ENCODE data around the gene UFC1. TPM values are rescaled to one million over a fixed set of nuclear protein-coding genes. Genes with fewer than 3 reads are reported as not detected.

Gene UFC1
- total and polyA plus RNA-seq, 2 donors from 2014 or later: 96.9 to 175 TPM

DNA sequence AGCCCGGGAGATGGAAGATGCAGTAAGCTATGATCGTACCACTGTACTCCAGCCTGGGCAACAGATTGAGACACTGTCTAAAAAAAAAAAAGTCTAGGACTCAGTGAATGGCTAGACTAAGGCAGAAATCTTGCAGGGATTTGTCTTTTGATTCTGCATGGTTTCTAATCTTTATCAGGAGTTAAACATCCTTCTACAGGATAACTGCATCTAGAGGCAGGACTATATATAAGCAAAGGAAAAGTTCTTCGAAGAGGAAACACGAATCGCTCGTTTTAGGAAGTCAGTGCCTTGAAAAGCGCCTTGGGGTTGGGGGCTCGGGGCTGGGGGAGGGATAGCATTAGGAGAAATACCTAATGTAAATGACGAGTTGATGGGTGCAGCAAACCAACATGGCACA is 602 bp upstream of the UFC1 start:
- TF ChIP-seq CTCF (IDR thresholded peaks at IDR 0.05; ENCODE audit: borderline replicate concordance, extremely low read depth, insufficient read depth): no peak
- Histone ChIP-seq H3K4me1 (ENCODE audit: control insufficient read depth in 2 of 3, insufficient read depth in 2 of 3, low read depth in 1 of 3, low read length in 3 of 3) (peaks cover 0 to 3% (median 0%) of the 10 kb centered on the region in 3 donors), H3K36me3 (ENCODE audit: control insufficient read depth in 2 of 3, insufficient read depth in 3 of 3, low read length in 3 of 3) (peaks cover 0 to 1% (median 0%) of the 10 kb centered on the region in 3 donors), H3K27me3 (ENCODE audit: control insufficient read depth, insufficient read depth, low read length) (no peaks in the 10 kb centered on the region), H3K27ac (ENCODE audit: low read depth in 2 of 2, low read length in 2 of 2) (no peak overlapping the region), H3K9ac (ENCODE audit: low read length in 3 of 3) (peak overlapping the region in 1 of 3 donors; percentile 100), H3K4me3 (ENCODE audit: low read length in 3 of 3) (peak overlapping the region; percentile 86 to 100 (median 95)), H3K9me3 (ENCODE audit: control insufficient read depth in 2 of 3, insufficient read depth in 1 of 3, low read length in 3 of 3) (no peaks in the 10 kb centered on the region)
- intact Hi-C loops (cut with DNase I): no loop called here
- FAIRE-seq (no peak), DNase-seq (peak in 1 of 5 donors; percentile 28)

DNA sequence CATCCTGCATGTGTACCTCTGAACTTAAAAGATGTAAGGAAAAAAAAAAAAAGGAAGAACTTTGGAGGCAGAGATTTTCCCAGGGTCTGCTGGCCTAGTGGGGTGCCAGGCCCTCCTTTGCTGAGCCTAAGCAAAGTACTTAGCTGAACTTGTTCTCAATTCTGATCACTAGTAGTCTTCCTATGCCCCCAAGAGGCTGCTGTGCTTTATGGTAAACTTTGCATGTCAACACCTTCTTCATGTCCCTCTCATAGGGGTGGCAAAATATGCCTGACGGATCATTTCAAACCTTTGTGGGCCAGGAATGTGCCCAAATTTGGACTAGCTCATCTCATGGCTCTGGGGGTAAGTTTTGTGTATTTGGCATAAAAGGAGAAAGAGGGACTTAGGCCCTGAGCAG is 4.1 kb downstream of the UFC1 start:
- Histone ChIP-seq H3K9me3 (ENCODE audit: control insufficient read depth in 2 of 3, insufficient read depth in 1 of 3, low read length in 3 of 3) (no peaks in the 10 kb centered on the region), H3K36me3 (ENCODE audit: control insufficient read depth in 2 of 3, insufficient read depth in 3 of 3, low read length in 3 of 3) (peaks cover 0 to 7% (median 0%) of the 10 kb centered on the region in 3 donors), H3K4me1 (ENCODE audit: control insufficient read depth in 2 of 3, insufficient read depth in 2 of 3, low read depth in 1 of 3, low read length in 3 of 3) (peaks cover 0 to 18% (median 11%) of the 10 kb centered on the region in 3 donors), H3K9ac (ENCODE audit: low read length in 3 of 3) (no peak overlapping the region), H3K27ac (ENCODE audit: low read depth in 2 of 2, low read length in 2 of 2) (no peak overlapping the region), H3K27me3 (ENCODE audit: control insufficient read depth, insufficient read depth, low read length) (no peaks in the 10 kb centered on the region), H3K4me3 (ENCODE audit: low read length in 3 of 3) (no peak overlapping the region)
- intact Hi-C loops (cut with DNase I): no loop called here
- no peak for TF ChIP-seq CTCF (IDR thresholded peaks at IDR 0.05; ENCODE audit: borderline replicate concordance, extremely low read depth, insufficient read depth)
- no peak for DNase-seq
- FAIRE-seq: no peak

GRCh38 chr1:161158316-161159010 is 4.7 kb downstream of the UFC1 start:
- Histone ChIP-seq H3K9me3 (ENCODE audit: control insufficient read depth in 2 of 3, insufficient read depth in 1 of 3, low read length in 3 of 3) (no peaks in the 10 kb centered on the region), H3K4me3 (ENCODE audit: low read length in 3 of 3) (peak overlapping the region; percentile 69 to 87 (median 82)), H3K27ac (ENCODE audit: low read depth in 2 of 2, low read length in 2 of 2) (peak overlapping the region; percentile 38 to 94), H3K9ac (ENCODE audit: low read length in 3 of 3) (peak overlapping the region in 2 of 3 donors; percentile 81 to 95), H3K4me1 (ENCODE audit: control insufficient read depth in 2 of 3, insufficient read depth in 2 of 3, low read depth in 1 of 3, low read length in 3 of 3) (peaks cover 0 to 18% (median 11%) of the 10 kb centered on the region in 3 donors), H3K36me3 (ENCODE audit: control insufficient read depth in 2 of 3, insufficient read depth in 3 of 3, low read length in 3 of 3) (peaks cover 0 to 7% (median 0%) of the 10 kb centered on the region in 3 donors), H3K27me3 (ENCODE audit: control insufficient read depth, insufficient read depth, low read length) (no peaks in the 10 kb centered on the region)
- FAIRE-seq: no peak
- intact Hi-C loops (cut with DNase I): no loop called here
- DNase-seq: no peak
- TF ChIP-seq CTCF (IDR thresholded peaks at IDR 0.05; ENCODE audit: borderline replicate concordance, extremely low read depth, insufficient read depth): no peak
